Osteocyte (in vitro differentiated cells): ENCODE results near the gene RNF112. TPM values are rescaled to one million over a fixed set of nuclear protein-coding genes. Genes with fewer than 3 reads are reported as not detected.

Experiments
- DNase-seq: peaks from one replicate; pipeline ENCODE4 v3.0.0; 2021; ENCODE audit warnings: mixed read lengths; ENCODE audit not compliant: unreplicated experiment; ENCODE audit errors: extremely low spot score
- H3K27ac Mint-ChIP-seq: one replicate; pipeline ENCODE4 v1.8.0; 2021; ENCODE audit warnings: mild to moderate bottlenecking, mixed read lengths; ENCODE audit not compliant: unreplicated experiment
- H3K27me3 Mint-ChIP-seq: one replicate; pipeline ENCODE4 v1.8.0; 2021; ENCODE audit warnings: mixed read lengths; ENCODE audit not compliant: unreplicated experiment
- H3K36me3 Mint-ChIP-seq: one replicate; pipeline ENCODE4 v1.8.0; 2021; ENCODE audit warnings: mixed read lengths; ENCODE audit not compliant: unreplicated experiment
- H3K4me1 Mint-ChIP-seq: one replicate; pipeline ENCODE4 v1.8.0; 2021; ENCODE audit warnings: mixed read lengths; ENCODE audit not compliant: unreplicated experiment
- H3K4me3 Mint-ChIP-seq: one replicate; pipeline ENCODE4 v1.8.0; 2021; ENCODE audit warnings: mild to moderate bottlenecking, moderate library complexity, mixed read lengths; ENCODE audit not compliant: unreplicated experiment
- H3K9me3 Mint-ChIP-seq: one replicate; pipeline ENCODE4 v1.8.0; 2021; ENCODE audit warnings: mixed read lengths; ENCODE audit not compliant: unreplicated experiment
- CTCF ChIP-seq: fragments of 200-600 bp; sonication (generic); IDR thresholded peaks from 2 replicates; pipeline ENCODE4 v1.5.0; 2021; ENCODE audit warnings: antibody characterized with exemption, mild to moderate bottlenecking, moderate library complexity
- long read RNA-seq: library from polyadenylated mRNA; unstranded; transcript quantifications from one replicate; pipeline ENCODE4 v2.0.0, GENCODE V29; 2021
- total RNA-seq: library from RNA; stranded (reverse); gene quantifications from 2 replicates; pipeline ENCODE4 v1.2.1, GENCODE V29; 2021

RNF112 gene
- total RNA-seq, result 0.39 and 0.89 TPM in 2 replicates
- long read RNA-seq, result 0 reads

GRCh38 chr17:19410875-19411620 lies at the start of gene RNF112:
RNF112 (plus strand) TSS chr17:19411232; CDS start chr17:19411409, 177 bp downstream.
- peaks cover 3% of the 10 kb centered on the region for H3K27me3 Mint-ChIP-seq
- H3K9me3 Mint-ChIP-seq, result no peaks in the 10 kb centered on the region
- no peaks in the 10 kb centered on the region for H3K36me3 Mint-ChIP-seq
- no peak for DNase-seq
- H3K27ac Mint-ChIP-seq, result no peak within 1 kb of the TSS
- peaks cover 7% of the 10 kb centered on the region for H3K4me1 Mint-ChIP-seq
- TF ChIP-seq CTCF, result no peak
- H3K4me3 Mint-ChIP-seq, result no peak within 1 kb of the TSS

DNA sequence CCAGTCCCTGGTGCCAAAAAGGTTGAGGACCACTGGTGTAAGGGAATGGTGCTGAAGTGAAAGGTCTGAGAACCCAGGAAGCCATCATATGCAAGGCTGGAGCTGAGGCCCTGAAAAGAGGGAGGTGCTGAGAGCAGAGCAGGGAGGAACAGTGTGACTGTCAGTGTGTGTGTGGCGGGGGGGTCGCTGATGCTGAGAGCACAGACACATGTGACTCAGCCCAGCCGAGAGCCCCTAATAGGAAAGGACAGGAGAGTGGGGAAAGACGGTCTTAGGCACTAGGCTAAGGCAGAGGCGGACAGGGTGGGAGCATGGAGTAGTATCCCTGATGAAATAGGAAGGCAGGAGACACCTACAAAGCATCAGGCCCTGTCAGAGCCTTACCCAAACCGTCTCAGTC lies 49.7 kb upstream of the RNF112 start:
- TF ChIP-seq CTCF, result no peak
- H3K27ac Mint-ChIP-seq, result peak overlapping the region; percentile 72
- peak overlapping the region; percentile 65 for H3K4me3 Mint-ChIP-seq

GRCh38 chr17:19361944-19362276 lies 49.1 kb upstream of the RNF112 start:
- H3K4me3 Mint-ChIP-seq, result peak overlapping the region; percentile 86
- H3K27me3 Mint-ChIP-seq, result no peaks in the 10 kb centered on the region
- TF ChIP-seq CTCF, result no peak
- DNase-seq, result no peak
- no peaks in the 10 kb centered on the region for H3K9me3 Mint-ChIP-seq
- H3K27ac Mint-ChIP-seq, result peak overlapping the region; percentile 14
- peaks cover 30% of the 10 kb centered on the region for H3K4me1 Mint-ChIP-seq
- H3K36me3 Mint-ChIP-seq, result peaks cover 7% of the 10 kb centered on the region

More for the DNA sequence above, 49.7 kb upstream of the RNF112 start:
- H3K36me3 Mint-ChIP-seq, result peaks cover 10% of the 10 kb centered on the region
- DNase-seq, result no peak
- H3K4me1 Mint-ChIP-seq, result peaks cover 30% of the 10 kb centered on the region
- no peaks in the 10 kb centered on the region for H3K9me3 Mint-ChIP-seq
- no peaks in the 10 kb centered on the region for H3K27me3 Mint-ChIP-seq

GRCh38 chr17:19362277-19363113 lies 48.5 kb upstream of the RNF112 start, which contains the start of gene B9D1:
B9D1 (minus strand) TSS chr17:19362723; CDS start chr17:19362569, 154 bp downstream.
- Mint-ChIP-seq H3K27me3 (no peaks in the 10 kb centered on the region), H3K27ac (peak within 1 kb of the TSS; percentile 73), H3K4me1 (peaks cover 30% of the 10 kb centered on the region), H3K4me3 (peak within 1 kb of the TSS; percentile 86), H3K36me3 (peaks cover 4% of the 10 kb centered on the region), H3K9me3 (no peaks in the 10 kb centered on the region)
- TF ChIP-seq CTCF, result peak; percentile 99
- peak; percentile 97 for DNase-seq

DNA sequence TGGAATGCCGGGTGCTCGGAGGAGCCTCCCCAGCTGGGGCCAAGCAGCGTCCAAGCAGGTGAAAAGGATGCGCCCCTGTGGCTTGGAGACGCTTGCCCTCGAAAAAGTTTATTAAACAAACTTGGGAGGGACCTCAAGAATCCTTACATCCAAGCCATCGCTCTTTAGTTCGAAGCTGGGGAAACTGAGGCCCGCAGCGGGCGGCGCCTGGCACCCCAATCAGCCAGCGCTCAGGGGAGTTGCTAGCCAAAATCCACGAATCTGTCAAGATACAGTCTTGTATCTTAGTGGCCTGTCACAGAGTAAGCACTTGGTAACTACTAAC lies 48.0 kb upstream of the RNF112 start:
- Mint-ChIP-seq H3K27me3 (no peaks in the 10 kb centered on the region), H3K36me3 (peaks cover 4% of the 10 kb centered on the region), H3K4me1 (peaks cover 32% of the 10 kb centered on the region), H3K27ac (peak overlapping the region; percentile 73), H3K4me3 (peak overlapping the region; percentile 86), H3K9me3 (no peaks in the 10 kb centered on the region)
- DNase-seq, result no peak
- no peak for TF ChIP-seq CTCF
